ENCODE results near the gene TRPV4. TPM values are rescaled to one million over a fixed set of nuclear protein-coding genes. Genes with fewer than 3 reads are reported as not detected.

TRPV4 gene
- total and polyA plus RNA-seq, 4 donors, result 1.9 to 6.5 (median 2.2) TPM

DNA sequence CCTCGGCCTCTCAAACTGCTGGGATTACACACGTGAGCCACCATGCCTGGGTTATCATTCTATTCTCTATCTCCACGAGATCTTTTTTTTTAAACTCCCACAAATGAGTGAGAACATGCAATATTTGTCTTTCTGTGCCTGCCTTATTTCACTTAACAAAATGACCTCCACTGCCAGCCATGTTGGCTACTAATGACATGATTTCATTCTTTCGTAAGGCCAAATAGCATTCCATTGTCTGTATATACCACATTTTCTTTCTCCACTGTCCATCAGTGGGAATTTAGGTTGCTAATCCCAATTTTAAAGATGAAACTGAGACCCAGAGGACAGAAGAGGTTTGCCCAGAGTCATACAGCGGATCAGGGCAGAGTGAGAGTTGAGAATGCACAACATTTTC lies 10.9 kb upstream of the TRPV4 start:
- Histone ChIP-seq H3K9me3 (ENCODE audit: control insufficient read depth in 4 of 4, insufficient read depth in 3 of 4, low read length in 3 of 4) (no peaks in the 10 kb centered on the region), H3K27me3 (ENCODE audit: control insufficient read depth in 3 of 3, insufficient read depth in 3 of 3, low read length in 2 of 3) (no peaks in the 10 kb centered on the region), H3K36me3 (ENCODE audit: control insufficient read depth in 4 of 4, insufficient read depth in 4 of 4, low read length in 4 of 4) (no peaks in the 10 kb centered on the region), H3K9ac (ENCODE audit: insufficient read depth in 1 of 2, low read length in 2 of 2) (no peak overlapping the region), H3K27ac (ENCODE audit: low read depth in 1 of 2, low read length in 1 of 2) (no peak overlapping the region), H3K4me1 (ENCODE audit: control insufficient read depth in 5 of 5, insufficient read depth in 5 of 5, low read length in 5 of 5) (peaks cover 0 to 2% (median 0%) of the 10 kb centered on the region in 5 donors), H3K4me3 (no peak overlapping the region)
- TF ChIP-seq, protein P1, sequence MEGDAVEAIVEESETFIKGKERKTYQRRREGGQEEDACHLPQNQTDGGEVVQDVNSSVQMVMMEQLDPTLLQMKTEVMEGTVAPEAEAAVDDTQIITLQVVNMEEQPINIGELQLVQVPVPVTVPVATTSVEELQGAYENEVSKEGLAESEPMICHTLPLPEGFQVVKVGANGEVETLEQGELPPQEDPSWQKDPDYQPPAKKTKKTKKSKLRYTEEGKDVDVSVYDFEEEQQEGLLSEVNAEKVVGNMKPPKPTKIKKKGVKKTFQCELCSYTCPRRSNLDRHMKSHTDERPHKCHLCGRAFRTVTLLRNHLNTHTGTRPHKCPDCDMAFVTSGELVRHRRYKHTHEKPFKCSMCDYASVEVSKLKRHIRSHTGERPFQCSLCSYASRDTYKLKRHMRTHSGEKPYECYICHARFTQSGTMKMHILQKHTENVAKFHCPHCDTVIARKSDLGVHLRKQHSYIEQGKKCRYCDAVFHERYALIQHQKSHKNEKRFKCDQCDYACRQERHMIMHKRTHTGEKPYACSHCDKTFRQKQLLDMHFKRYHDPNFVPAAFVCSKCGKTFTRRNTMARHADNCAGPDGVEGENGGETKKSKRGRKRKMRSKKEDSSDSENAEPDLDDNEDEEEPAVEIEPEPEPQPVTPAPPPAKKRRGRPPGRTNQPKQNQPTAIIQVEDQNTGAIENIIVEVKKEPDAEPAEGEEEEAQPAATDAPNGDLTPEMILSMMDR (IDR thresholded peaks at IDR 0.05; ENCODE audit: control extremely low read depth, extremely low read depth), result no peak
- WGBS, 2 donors, result 87 to 88% methylated on average over 5 of the region's 5 CpGs
- ATAC-seq (ENCODE audit: insufficient read depth, low FRiP score) (no peak), DNase-seq (no peak)

- TF ChIP-seq, protein P1 (IDR thresholded peaks at IDR 0.05; ENCODE audit: control extremely low read depth, extremely low read depth), result no peak
- ATAC-seq (ENCODE audit: insufficient read depth, low FRiP score), result no peak
Observed at GRCh38 chr12:109842021-109842420, 8.8 kb upstream of the TRPV4 start.

GRCh38 chr12:109841356-109841755 lies 8.2 kb upstream of the TRPV4 start:
- ATAC-seq (ENCODE audit: insufficient read depth, low FRiP score) (no peak), DNase-seq (no peak)
- Histone ChIP-seq H3K27ac (ENCODE audit: low read depth in 1 of 2, low read length in 1 of 2) (no peak overlapping the region), H3K36me3 (ENCODE audit: control insufficient read depth in 4 of 4, insufficient read depth in 4 of 4, low read length in 4 of 4) (no peaks in the 10 kb centered on the region), H3K27me3 (ENCODE audit: control insufficient read depth in 3 of 3, insufficient read depth in 3 of 3, low read length in 2 of 3) (no peaks in the 10 kb centered on the region), H3K9ac (ENCODE audit: insufficient read depth in 1 of 2, low read length in 2 of 2) (no peak overlapping the region), H3K4me1 (ENCODE audit: control insufficient read depth in 5 of 5, insufficient read depth in 5 of 5, low read length in 5 of 5) (peaks cover 0 to 2% (median 0%) of the 10 kb centered on the region in 5 donors), H3K9me3 (ENCODE audit: control insufficient read depth in 4 of 4, insufficient read depth in 3 of 4, low read length in 3 of 4) (no peaks in the 10 kb centered on the region), H3K4me3 (no peak overlapping the region)
- WGBS, 2 donors, result 81 to 85% methylated on average over 9 of the region's 9 CpGs
- TF ChIP-seq, protein P1 (IDR thresholded peaks at IDR 0.05; ENCODE audit: control extremely low read depth, extremely low read depth), result no peak

More at GRCh38 chr12:109842021-109842420, 8.8 kb upstream of the TRPV4 start:
- Histone ChIP-seq H3K9ac (ENCODE audit: insufficient read depth in 1 of 2, low read length in 2 of 2) (no peak overlapping the region), H3K27ac (ENCODE audit: low read depth in 1 of 2, low read length in 1 of 2) (no peak overlapping the region), H3K9me3 (ENCODE audit: control insufficient read depth in 4 of 4, insufficient read depth in 3 of 4, low read length in 3 of 4) (no peaks in the 10 kb centered on the region), H3K27me3 (ENCODE audit: control insufficient read depth in 3 of 3, insufficient read depth in 3 of 3, low read length in 2 of 3) (no peaks in the 10 kb centered on the region), H3K36me3 (ENCODE audit: control insufficient read depth in 4 of 4, insufficient read depth in 4 of 4, low read length in 4 of 4) (no peaks in the 10 kb centered on the region), H3K4me3 (no peak overlapping the region), H3K4me1 (ENCODE audit: control insufficient read depth in 5 of 5, insufficient read depth in 5 of 5, low read length in 5 of 5) (peaks cover 0 to 2% (median 0%) of the 10 kb centered on the region in 5 donors)
- WGBS, 2 donors, result 86 to 93% methylated on average over 5 of the region's 5 CpGs
- DNase-seq, result no peak

All from lung (tissue), 12 donors.